Prostate gland (tissue), 2 donors: ENCODE results near the gene ANKRD66. TPM values are rescaled to one million over a fixed set of nuclear protein-coding genes. Genes with fewer than 3 reads are reported as not detected.

Experiments used
- DNase-seq: peaks from one replicate; pipeline ENCODE4 v3.0.0-alpha.2; 2019; ENCODE audit warnings: low spot score
- H3K27ac ChIP-seq, 2 donors: fragments of 200-600 bp; sonication (generic); 2 replicates each; pipeline ENCODE4 v1.5.1; 2017 to 2019
- H3K27me3 ChIP-seq: fragments of 200-600 bp; sonication (generic); replicated peaks from 2 replicates; pipeline ENCODE4 v1.5.1; 2019; ENCODE audit not compliant: insufficient read depth
- H3K36me3 ChIP-seq, 2 donors: fragments of 200-600 bp; sonication (generic); 1 replicate in 1 of 2; 2 replicates in 1 of 2; pipeline versions ENCODE4 v1.5.1 to v1.8.1; 2017 to 2019
- H3K4me1 ChIP-seq: fragments of 200-600 bp; sonication (generic); replicated peaks from 2 replicates; pipeline ENCODE4 v1.5.1; 2019
- H3K4me3 ChIP-seq, 2 donors: fragments of 200-600 bp; sonication (generic); 2 replicates each; pipeline ENCODE4 v1.5.1; 2017 to 2019
- H3K9me3 ChIP-seq: fragments of 200-600 bp; sonication (generic); 2 replicates; pipeline ENCODE4 v1.5.1; 2017
- POLR2A ChIP-seq: fragments of 450-650 bp; IDR thresholded peaks from one replicate; pipeline ENCODE4 v1.6.1; 2016; ENCODE audit warnings: antibody characterized with exemption, mild to moderate bottlenecking
- POLR2AphosphoS5 ChIP-seq: sonication (generic); formaldehyde crosslinking; IDR thresholded peaks from one replicate; pipeline ENCODE4 v1.6.1; 2017; ENCODE audit warnings: antibody characterized with exemption
- WGBS: methylation state at CpG from one replicate; pipeline ENCODE4 v1.1.5; 2018; 5-methylcytosine and 5-hydroxymethylcytosine counted together
- intact Hi-C: fragments of 100-400 bp; cut with DNase I; formaldehyde crosslinking; loops from one replicate; pipeline ENCODE4 v1.14.2; 2022
- total RNA-seq, 2 donors: library from RNA; depleted of rRNA; stranded (reverse); fragments of >200 nt; gene quantifications; one replicate each; pipeline ENCODE4 v1.1.0, GENCODE V29; 2016
- TF ChIP-seq, protein P1 (sequence below), 4 experiments: fragments of 200-600 bp in 2 of 4; fragments of 450-650 bp in 2 of 4; sonication (generic) in 2 of 4; IDR thresholded peaks; 1 replicate in 3 of 4; 2 replicates in 1 of 4; pipeline ENCODE4 v1.5.1; 2016 to 2019; ENCODE audit warnings: antibody characterized with exemption in 4 of 4, mild to moderate bottlenecking in 2 of 4, moderate library complexity in 2 of 4

ANKRD66 gene
- total RNA-seq, 2 donors from 2014 or later = not detected

DNA sequence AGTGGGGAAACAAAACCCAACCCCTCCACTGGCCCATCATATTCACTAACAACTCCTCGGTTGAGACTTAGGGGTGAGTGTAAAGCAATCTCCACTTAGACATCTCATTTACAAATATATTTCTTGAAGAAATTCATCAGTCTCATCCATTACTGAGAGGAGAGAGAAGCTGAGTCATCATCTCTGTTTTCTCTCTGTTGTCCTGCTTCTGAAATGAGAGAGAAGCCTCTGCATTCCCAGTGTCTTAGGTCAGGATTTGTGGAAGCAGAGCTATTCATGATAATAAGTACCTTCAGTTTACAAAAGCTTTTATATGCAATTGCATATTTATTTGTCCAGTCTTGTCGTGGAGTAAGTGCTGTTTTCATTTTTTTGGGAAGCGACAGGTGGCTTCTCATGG lies 47.3 kb downstream of the ANKRD66 start:
- no peak overlapping the region for H3K4me3 ChIP-seq
- DNase-seq = no peak
- no peak overlapping the region for H3K27ac ChIP-seq
- TF ChIP-seq POLR2AphosphoS5 (no peak), POLR2A (no peak)
- TF ChIP-seq, protein P1, sequence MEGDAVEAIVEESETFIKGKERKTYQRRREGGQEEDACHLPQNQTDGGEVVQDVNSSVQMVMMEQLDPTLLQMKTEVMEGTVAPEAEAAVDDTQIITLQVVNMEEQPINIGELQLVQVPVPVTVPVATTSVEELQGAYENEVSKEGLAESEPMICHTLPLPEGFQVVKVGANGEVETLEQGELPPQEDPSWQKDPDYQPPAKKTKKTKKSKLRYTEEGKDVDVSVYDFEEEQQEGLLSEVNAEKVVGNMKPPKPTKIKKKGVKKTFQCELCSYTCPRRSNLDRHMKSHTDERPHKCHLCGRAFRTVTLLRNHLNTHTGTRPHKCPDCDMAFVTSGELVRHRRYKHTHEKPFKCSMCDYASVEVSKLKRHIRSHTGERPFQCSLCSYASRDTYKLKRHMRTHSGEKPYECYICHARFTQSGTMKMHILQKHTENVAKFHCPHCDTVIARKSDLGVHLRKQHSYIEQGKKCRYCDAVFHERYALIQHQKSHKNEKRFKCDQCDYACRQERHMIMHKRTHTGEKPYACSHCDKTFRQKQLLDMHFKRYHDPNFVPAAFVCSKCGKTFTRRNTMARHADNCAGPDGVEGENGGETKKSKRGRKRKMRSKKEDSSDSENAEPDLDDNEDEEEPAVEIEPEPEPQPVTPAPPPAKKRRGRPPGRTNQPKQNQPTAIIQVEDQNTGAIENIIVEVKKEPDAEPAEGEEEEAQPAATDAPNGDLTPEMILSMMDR (IDR thresholded peaks at IDR 0.05) = no peak
- no peaks in the 10 kb centered on the region for H3K36me3 ChIP-seq
- no peaks in the 10 kb centered on the region for H3K4me1 ChIP-seq
- no peaks in the 10 kb centered on the region for H3K9me3 ChIP-seq
- no peaks in the 10 kb centered on the region for H3K27me3 ChIP-seq
- 71% methylated on average over 3 of the region's 3 CpGs for WGBS
- intact Hi-C loops = no loop called here

DNA sequence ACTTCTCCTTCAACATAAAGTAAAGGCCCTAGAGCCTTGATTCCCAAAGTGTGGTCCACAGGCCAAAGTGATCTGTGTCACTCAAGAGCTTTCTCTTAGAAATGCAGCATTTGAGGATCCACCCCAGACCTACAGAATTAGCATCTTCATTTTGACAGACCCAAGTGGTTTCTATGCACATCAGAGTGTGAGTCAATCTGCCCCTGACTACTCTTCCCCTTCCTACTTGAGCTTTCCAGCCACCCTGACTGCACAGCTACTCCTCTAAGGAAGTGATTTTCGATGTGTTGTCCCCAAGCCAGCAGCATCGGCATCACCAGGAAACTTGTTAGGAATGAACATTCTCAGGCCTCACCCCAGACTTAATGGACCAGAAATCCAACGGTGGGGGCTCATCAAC lies 49.1 kb downstream of the ANKRD66 start:
- Histone ChIP-seq H3K9me3 (no peaks in the 10 kb centered on the region), H3K4me3 (no peak overlapping the region), H3K27ac (no peak overlapping the region), H3K36me3 (no peaks in the 10 kb centered on the region), H3K4me1 (no peaks in the 10 kb centered on the region), H3K27me3 (no peaks in the 10 kb centered on the region)
- DNase-seq = no peak
- WGBS = 97% methylated on average over 3 of the region's 3 CpGs
- no peak for TF ChIP-seq POLR2AphosphoS5
- no peak for TF ChIP-seq POLR2A
- TF ChIP-seq, protein P1 (IDR thresholded peaks at IDR 0.05) = no peak
- intact Hi-C loops = no loop called here

DNA sequence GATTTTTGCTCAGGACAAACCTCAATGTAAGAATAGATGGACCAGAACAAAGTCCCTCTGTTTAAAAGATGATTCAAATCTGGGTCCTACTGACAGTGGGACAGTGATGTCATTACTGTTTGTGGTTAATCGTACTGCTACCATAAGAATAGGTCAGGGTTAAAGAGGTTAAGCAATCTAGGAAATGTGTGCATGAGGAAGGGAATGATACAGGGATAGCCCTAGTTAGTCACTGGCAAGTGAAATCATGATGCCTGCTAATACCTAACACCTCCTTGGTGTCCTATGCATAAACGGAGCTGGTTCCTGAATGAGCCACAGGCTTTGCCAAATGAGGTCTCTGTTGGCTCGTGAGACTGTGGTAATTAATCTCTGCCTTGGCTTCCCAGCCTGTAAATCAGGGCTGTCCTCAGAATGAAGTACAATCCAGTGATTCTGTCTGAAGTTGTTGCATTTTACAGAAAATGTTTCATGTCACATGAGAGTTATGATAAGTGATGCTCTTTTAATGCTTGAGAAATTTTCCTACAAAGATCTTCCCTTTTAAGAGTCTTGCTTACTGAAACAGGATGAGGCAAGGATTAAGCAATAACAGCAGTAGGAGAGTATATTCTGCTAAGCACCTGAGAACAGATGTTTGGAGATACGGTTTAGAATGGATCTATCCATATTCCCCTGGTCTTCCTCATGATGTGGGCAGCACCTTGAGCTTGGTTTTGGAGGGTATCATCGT lies 50.3 kb downstream of the ANKRD66 start:
- Histone ChIP-seq H3K36me3 (no peaks in the 10 kb centered on the region), H3K27ac (no peak overlapping the region), H3K9me3 (no peaks in the 10 kb centered on the region), H3K4me3 (no peak overlapping the region), H3K4me1 (no peaks in the 10 kb centered on the region), H3K27me3 (no peaks in the 10 kb centered on the region)
- WGBS = 49% methylated on average over 5 of the region's 5 CpGs
- TF ChIP-seq, protein P1 (IDR thresholded peaks at IDR 0.05) = no peak
- TF ChIP-seq POLR2AphosphoS5 (no peak), POLR2A (no peak)
- no peak for DNase-seq
- intact Hi-C loops = no loop called here

DNA sequence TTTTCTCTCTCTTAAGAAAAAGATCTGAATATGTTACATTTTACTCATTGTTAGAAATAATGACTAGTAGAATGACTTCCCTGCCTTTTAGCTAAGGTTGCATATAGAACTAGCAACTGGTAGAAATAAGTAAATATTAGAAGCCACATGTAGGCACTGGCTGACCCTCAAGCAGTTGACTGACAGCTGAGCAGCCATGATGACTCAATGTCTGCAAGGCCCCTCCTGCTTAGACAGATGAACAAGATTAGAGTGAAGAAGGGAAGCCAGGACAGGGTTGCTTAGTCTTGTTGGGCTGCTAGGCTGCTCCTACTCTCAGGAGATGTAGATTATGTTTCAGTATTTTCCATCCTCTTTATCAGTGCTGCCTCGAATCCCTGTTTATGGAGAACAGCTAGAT lies 52.9 kb downstream of the ANKRD66 start:
- intact Hi-C loops = no loop called here
- no peaks in the 10 kb centered on the region for H3K27me3 ChIP-seq
- no peaks in the 10 kb centered on the region for H3K9me3 ChIP-seq
- H3K27ac ChIP-seq = no peak overlapping the region
- DNase-seq = no peak
- H3K4me3 ChIP-seq = no peak overlapping the region
- H3K4me1 ChIP-seq = no peaks in the 10 kb centered on the region
- no peak for TF ChIP-seq POLR2AphosphoS5
- TF ChIP-seq, protein P1 (IDR thresholded peaks at IDR 0.05) = no peak
- no peak for TF ChIP-seq POLR2A
- no peaks in the 10 kb centered on the region for H3K36me3 ChIP-seq
- 57% methylated on average over 1 of the region's 1 CpG for WGBS

DNA sequence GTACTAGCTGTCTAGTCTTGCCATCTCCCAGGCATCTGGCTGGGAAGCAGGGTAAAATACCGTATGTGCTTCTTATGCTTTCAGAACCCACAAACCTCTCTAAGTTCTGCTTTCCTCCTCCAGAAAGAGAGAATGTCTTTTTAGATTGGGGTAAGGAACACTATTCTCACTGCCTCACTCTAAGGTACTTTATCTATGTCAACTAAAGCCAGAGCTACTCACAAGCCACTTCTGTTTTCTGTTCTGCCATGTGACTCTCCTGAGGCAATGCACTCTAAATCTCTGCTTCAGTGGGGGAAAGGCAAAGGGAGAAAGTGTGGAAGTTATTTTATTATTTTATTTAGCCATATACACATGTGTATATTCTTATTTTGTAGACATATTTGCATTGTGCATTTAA lies 62.1 kb downstream of the ANKRD66 start:
- 73% methylated on average over 1 of the region's 1 CpG for WGBS
- Histone ChIP-seq H3K36me3 (no peaks in the 10 kb centered on the region), H3K9me3 (no peaks in the 10 kb centered on the region), H3K4me3 (no peak overlapping the region), H3K4me1 (no peaks in the 10 kb centered on the region), H3K27me3 (no peaks in the 10 kb centered on the region), H3K27ac (no peak overlapping the region)
- intact Hi-C loops = no loop called here
- no peak for TF ChIP-seq POLR2A
- TF ChIP-seq, protein P1 (IDR thresholded peaks at IDR 0.05) = no peak
- TF ChIP-seq POLR2AphosphoS5 = no peak
- DNase-seq = no peak
